Left renal pelvis (tissue), 4 donors: ENCODE data around the gene PCNX1. TPM values are rescaled to one million over a fixed set of nuclear protein-coding genes. Genes with fewer than 3 reads are reported as not detected.
A peak's percentile ranks its signal among the peaks of the same experiment; 100 is the strongest.

Experiments used
- DNase-seq, 4 donors: peaks; one replicate each; pipeline ENCODE4 v3.0.0-alpha.2; 2013; ENCODE audit warnings: low read depth in 4 of 4, low spot score in 3 of 4
- polyA plus RNA-seq, 4 donors: library from polyadenylated mRNA; unstranded; fragments of 120-200 nt; gene quantifications; one replicate each; pipeline ENCODE4 v1.2.1, GENCODE V29; 2013; ENCODE audit not compliant: insufficient read length in 4 of 4

The PCNX1 gene
- polyA plus RNA-seq, 4 donors, result 28.9 to 55.7 (median 42.6) TPM

DNA sequence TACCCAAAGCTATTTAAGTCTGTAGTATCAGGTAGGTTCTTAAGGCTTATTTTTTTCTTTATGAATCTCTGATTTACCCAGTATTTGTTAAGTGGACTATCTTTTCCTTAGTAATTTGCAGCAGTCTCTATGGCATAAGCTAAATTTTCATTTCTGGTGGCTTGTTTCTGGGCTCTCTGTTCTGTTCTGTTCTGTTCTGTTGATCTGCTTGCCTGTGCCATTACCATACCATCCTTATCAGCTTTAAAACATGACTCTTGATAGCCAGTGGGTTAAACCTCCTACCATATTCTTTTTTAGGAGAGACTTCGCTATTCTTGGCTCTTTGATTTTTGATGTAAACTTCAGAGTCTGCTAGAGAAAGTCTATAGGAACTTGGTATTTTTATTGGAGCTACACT lies 46.8 kb downstream of the PCNX1 start:
- no peak for DNase-seq

DNA sequence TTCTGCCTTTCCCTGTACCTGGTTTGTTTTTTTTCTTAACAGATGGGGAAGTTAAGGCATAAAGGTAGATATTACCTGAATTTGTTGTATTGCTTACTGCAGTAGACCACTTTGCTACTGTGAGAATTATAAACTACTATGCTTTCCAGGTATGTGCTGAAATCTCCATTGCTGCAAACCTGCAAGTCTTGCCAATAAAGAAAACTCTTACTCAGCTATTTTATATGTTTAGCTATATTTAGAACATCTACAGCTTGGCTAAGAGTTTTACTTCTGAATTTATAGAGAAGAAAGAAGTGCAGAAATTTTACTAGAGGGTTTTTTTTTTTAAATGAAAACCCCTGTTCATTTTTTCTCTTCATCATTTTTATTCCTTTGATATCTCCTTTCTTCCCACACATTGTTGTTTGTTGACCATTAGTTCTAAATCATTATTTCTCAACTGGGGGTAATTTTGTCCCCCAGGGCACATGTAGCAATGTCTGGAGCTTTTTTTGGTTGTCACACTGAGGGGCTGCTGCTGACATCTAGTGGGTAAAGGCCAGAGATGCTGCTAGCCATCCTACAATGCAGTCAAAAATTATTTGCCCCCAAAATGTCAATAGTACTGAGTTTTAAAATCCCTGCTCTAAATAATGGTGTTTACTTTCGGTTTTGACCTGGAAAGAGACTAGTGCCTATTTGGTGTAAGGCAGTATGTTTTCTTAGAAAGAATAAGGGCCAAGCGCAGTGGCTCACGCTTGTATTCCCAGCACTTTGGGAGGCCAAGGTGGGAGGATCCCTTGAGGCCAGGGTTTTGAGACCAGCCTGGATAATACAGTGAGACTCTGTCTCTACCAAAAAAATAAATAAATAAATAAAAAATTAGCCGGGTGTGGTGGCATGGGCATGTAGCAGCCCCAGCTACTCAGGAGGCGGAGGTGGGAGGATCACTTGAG lies 48.6 kb downstream of the PCNX1 start:
- DNase-seq, result no peak

- DNase-seq, result no peak
Observed at GRCh38 chr14:70956511-70956910, 49.3 kb downstream of the PCNX1 start.

DNA sequence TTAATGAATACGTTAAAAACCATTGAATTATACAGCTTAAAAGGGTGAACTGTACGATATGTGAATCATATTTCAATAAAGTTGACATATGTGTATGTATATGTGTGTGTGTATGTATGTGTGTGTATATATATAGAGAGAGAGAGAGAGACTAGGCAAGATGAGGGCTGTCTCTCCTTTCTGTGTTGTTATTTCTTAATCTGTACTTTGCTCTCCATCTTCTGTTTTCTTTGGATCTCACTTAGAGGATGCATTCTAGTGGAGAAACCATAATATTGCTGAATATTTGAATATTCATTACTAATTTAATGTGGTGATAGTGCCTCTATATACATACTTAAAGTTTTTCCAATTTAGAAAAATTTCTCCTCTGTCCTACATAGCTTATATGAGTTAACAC lies 50.5 kb downstream of the PCNX1 start:
- DNase-seq, result no peak

- no peak for DNase-seq
Observed at GRCh38 chr14:70962935-70963334, 55.7 kb downstream of the PCNX1 start.

- no peak for DNase-seq
Observed at GRCh38 chr14:70964492-70964891, 57.2 kb downstream of the PCNX1 start.

DNA sequence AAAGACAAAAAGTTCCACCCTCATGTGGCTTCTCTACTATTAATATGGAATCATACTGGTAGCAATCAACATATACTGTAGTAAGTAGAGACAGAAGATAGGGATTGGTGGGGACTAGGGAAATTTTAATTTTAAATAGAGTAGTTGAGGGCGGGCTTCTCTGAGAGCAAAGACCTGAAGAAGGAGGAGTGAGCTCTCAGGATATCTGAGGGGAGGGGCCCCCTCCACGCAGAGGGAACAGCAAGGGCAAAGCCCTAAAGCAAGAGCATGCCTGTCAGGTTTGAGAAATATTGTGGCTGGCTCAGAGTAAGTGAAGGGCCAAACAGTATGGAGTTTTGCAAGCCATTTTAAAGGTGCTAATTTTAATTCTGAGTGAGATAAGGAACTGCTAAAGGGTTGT lies 64.3 kb downstream of the PCNX1 start:
- no peak for DNase-seq

GRCh38 chr14:70972107-70972976 lies 65.1 kb downstream of the PCNX1 start:
- DNase-seq, result peak; percentile 65 to 81 (median 77)

- no peak for DNase-seq
Observed at GRCh38 chr14:70976591-70976990, 69.3 kb downstream of the PCNX1 start.

DNA sequence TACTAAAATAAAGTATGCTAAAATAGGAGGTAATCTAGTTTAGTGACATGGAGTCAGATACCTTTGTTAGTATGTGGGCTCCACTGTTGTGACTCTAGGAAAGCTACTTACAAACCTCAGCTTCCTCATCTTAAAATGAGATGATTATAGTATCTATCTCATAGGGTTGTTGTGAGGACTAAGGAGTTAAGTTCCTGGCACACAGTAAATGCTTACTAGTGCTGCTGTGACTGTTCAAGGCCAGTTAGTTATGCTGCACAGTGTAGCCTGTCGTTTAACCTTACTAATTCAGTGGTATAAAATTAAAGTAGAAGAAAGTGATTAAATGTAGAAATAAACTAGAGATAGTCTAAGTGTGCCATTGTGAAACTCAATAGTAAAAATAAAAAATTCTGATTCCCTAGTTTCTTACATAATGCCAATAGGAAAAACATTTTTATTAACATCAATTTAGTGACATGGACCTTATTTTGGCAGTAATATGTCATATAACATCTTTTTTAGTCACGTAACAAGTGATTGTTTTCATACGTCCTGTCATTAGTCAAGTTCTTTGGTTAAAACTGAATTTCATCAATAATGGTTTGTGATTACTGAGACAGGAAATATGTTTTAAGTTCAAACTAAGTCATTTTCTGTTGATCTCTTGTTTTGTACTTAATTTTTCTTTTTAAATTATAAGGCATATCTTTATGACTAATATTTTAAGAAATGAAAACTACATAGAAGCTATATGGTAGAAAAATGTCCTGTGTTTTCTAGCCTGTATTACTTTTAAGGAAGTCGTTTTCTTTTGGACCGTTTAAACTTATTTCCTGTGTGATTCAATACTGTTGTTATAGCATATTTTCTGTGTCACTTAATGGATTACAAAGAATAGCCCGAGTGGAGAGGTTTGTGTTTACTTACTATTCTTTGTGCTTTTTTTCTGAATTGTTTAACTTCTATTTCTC lies 74.0 kb downstream of the PCNX1 start:
- no peak for DNase-seq

- no peak for DNase-seq
Observed at GRCh38 chr14:70982200-70982599, 74.9 kb downstream of the PCNX1 start.

GRCh38 chr14:70987041-70987440 lies 79.8 kb downstream of the PCNX1 start:
- DNase-seq, result no peak

DNA sequence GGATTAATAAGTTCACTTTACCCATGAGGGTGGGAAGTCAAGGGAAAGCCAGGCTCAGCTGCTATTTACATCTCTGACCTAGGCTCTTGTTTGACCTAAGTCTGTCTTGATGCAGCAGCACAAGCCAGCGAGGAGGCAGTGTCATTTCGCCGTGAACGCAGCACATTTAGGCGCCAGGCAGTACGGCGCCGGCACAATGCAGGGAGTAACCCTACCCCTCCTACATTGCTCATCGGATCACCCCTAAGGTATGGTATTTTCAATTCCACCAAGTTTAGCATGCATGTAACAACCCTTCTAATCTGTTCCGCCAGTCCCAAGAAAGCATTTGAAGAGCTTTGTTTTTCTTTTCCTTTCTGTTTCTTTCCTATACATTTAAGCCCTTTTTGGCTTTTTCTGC lies 81.2 kb downstream of the PCNX1 start:
- DNase-seq, result no peak

GRCh38 chr14:70993931-70994330 lies 86.7 kb downstream of the PCNX1 start:
- no peak for DNase-seq

DNA sequence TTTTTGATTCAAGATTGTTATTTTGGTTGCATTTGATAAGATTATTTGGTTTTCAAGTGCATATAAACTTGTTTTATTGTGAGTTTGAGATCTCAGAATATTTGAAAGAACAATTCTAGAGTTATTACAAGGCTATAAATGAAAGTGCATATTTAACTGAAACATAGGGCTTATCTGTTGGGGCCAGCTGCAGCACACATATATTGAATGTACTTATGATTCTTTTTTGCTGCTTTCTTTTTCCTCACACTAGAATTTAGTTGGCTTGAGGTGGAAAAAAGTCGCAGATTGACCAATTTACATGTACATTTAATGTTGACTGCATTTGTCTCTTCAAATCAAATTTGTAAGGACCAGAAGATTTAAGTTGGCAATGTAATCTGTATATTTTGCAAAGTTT lies 88.0 kb downstream of the PCNX1 start:
- DNase-seq, result no peak

DNA sequence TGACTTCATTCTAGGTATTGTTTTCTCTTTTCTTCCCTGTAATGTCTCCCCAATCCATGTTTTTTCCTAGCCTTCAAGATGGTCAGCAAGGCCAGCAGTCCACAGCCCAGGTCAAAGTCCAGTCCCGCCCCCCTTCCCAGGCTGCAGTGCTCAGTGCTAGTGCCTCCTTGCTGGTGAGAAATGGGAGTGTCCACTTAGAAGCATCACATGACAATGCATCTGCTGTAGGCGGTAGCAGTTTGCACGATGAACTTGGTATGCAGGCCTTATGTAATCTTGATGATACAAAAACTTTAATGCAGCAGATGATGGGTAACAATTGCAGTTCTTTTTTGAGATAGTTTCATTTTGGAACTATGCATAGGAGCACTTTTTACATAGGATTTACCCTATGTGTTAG lies 88.4 kb downstream of the PCNX1 start:
- no peak for DNase-seq

GRCh38 chr14:70999117-70999516 lies 91.9 kb downstream of the PCNX1 start:
- no peak for DNase-seq

- no peak for DNase-seq
Observed at GRCh38 chr14:71000091-71000490, 92.8 kb downstream of the PCNX1 start.

DNA sequence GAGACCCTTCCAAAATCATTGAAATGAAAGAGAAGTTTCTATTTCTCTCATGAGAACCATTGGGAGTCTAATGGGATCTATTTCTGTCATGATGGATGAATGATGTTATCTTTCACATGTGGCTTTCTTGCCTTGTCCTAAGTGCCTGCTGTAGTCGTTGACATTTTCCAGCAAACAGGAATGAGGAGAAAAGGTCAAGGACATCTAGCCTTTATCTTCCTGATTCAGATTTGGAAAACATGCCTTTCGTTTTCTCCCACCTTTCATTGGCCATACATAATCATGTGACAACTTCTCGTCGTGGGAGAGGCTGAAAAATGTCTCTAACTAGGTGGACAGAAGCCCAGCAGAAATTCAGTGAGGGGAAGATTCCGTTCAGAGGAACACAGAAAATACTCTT lies 94.5 kb downstream of the PCNX1 start:
- no peak for DNase-seq

GRCh38 chr14:71003156-71003555 lies 95.9 kb downstream of the PCNX1 start:
- no peak for DNase-seq
